ENCODE measurements around the gene ACOT8.

The ACOT8 gene

GRCh38 chr20:45860560-45861220 lies 3.5 kb upstream of the ACOT8 start:
- Histone ChIP-seq H3K4me1 (ENCODE audit: control insufficient read depth, low read length) (peaks cover 18% of the 10 kb centered on the region), H3K4me3 (ENCODE audit: low read length) (no peak overlapping the region), H3K9me3 (ENCODE audit: control insufficient read depth, insufficient read depth, low read length) (no peaks in the 10 kb centered on the region), H3K4me2 (ENCODE audit: low read length) (no peak overlapping the region), H3K9me2 (replicated peaks; ENCODE audit: control insufficient read depth, low read length) (no peaks in the 10 kb centered on the region), H3K27me3 (ENCODE audit: control insufficient read depth, low read length) (no peaks in the 10 kb centered on the region), H4K20me1 (ENCODE audit: control insufficient read depth, insufficient read depth, low read depth, low read length) (no peaks in the 10 kb centered on the region), H3F3A (ENCODE audit: control insufficient read depth, insufficient read depth) (no peaks in the 10 kb centered on the region), H3K27ac (ENCODE audit: low read depth, low read length) (no peak overlapping the region), H3K79me2 (ENCODE audit: control insufficient read depth, low read length) (peaks cover 21% of the 10 kb centered on the region), H3K36me3 (ENCODE audit: control insufficient read depth, low read length) (no peaks in the 10 kb centered on the region)
- TF ChIP-seq CTCF (IDR thresholded peaks at IDR 0.05; ENCODE audit: low read depth, low read length, poor library complexity, severe bottlenecking) (no peak), EZH2phosphoT487 (IDR thresholded peaks at IDR 0.05; ENCODE audit: borderline replicate concordance, low read length) (no peak)

- Histone ChIP-seq H3K4me1 (ENCODE audit: control insufficient read depth, low read length) (peaks cover 22% of the 10 kb centered on the region), H3K27ac (ENCODE audit: low read depth, low read length) (no peak overlapping the region), H3K27me3 (ENCODE audit: control insufficient read depth, low read length) (no peaks in the 10 kb centered on the region), H3F3A (ENCODE audit: control insufficient read depth, insufficient read depth) (no peaks in the 10 kb centered on the region), H3K9me3 (ENCODE audit: control insufficient read depth, insufficient read depth, low read length) (no peaks in the 10 kb centered on the region), H3K36me3 (ENCODE audit: control insufficient read depth, low read length) (0 out of 2 replicates have a peak, but pooled peaks cover 2% of the 10 kb centered on the region), H3K4me2 (ENCODE audit: low read length) (no peak overlapping the region), H3K4me3 (ENCODE audit: low read length) (no peak overlapping the region), H3K9me2 (replicated peaks; ENCODE audit: control insufficient read depth, low read length) (no peaks in the 10 kb centered on the region), H4K20me1 (ENCODE audit: control insufficient read depth, insufficient read depth, low read depth, low read length) (no peaks in the 10 kb centered on the region), H3K79me2 (ENCODE audit: control insufficient read depth, low read length) (peaks cover 27% of the 10 kb centered on the region)
- TF ChIP-seq EZH2phosphoT487 (IDR thresholded peaks at IDR 0.05; ENCODE audit: borderline replicate concordance, low read length): no peak
- TF ChIP-seq CTCF (IDR thresholded peaks at IDR 0.05; ENCODE audit: low read depth, low read length, poor library complexity, severe bottlenecking): no peak
These were observed 2.7 kb upstream of the ACOT8 start for GRCh38 chr20:45859916-45860315.

GRCh38 chr20:45857882-45858216 lies 657 bp upstream of the ACOT8 start:
- H3K9me3 ChIP-seq (ENCODE audit: control insufficient read depth, insufficient read depth, low read length): no peaks in the 10 kb centered on the region
- no peaks in the 10 kb centered on the region for H3F3A ChIP-seq (ENCODE audit: control insufficient read depth, insufficient read depth)
- peaks cover 22% of the 10 kb centered on the region for H3K4me1 ChIP-seq (ENCODE audit: control insufficient read depth, low read length)
- H3K9me2 ChIP-seq (replicated peaks; ENCODE audit: control insufficient read depth, low read length): no peaks in the 10 kb centered on the region
- peak overlapping the region; percentile 47 for H3K27ac ChIP-seq (ENCODE audit: low read depth, low read length)
- H3K27me3 ChIP-seq (ENCODE audit: control insufficient read depth, low read length): no peaks in the 10 kb centered on the region
- TF ChIP-seq EZH2phosphoT487 (IDR thresholded peaks at IDR 0.05; ENCODE audit: borderline replicate concordance, low read length) (no peak), CTCF (IDR thresholded peaks at IDR 0.05; ENCODE audit: low read depth, low read length, poor library complexity, severe bottlenecking) (no peak)
- H3K79me2 ChIP-seq (ENCODE audit: control insufficient read depth, low read length): peaks cover 31% of the 10 kb centered on the region
- H3K36me3 ChIP-seq (ENCODE audit: control insufficient read depth, low read length): 0 out of 2 replicates have a peak, but pooled peaks cover 6% of the 10 kb centered on the region
- H3K4me2 ChIP-seq (ENCODE audit: low read length): peak overlapping the region; percentile 78
- no peaks in the 10 kb centered on the region for H4K20me1 ChIP-seq (ENCODE audit: control insufficient read depth, insufficient read depth, low read depth, low read length)
- H3K4me3 ChIP-seq (ENCODE audit: low read length): peak overlapping the region; percentile 78

Measured in DOHH2 (cell line).